ENCODE results near the gene IER3.

IER3 gene

GRCh38 chr6:30744054-30744805, at the start of gene IER3:
Gene IER3 (minus strand): TSS chr6:30744547. CDS start chr6:30744518, 29 bp downstream.
- no peak for FAIRE-seq

- FAIRE-seq: no peak
Observed at GRCh38 chr6:30793521-30794194, 49.3 kb upstream of the IER3 start.

- FAIRE-seq: no peak
Observed at GRCh38 chr6:30792786-30793185, 48.4 kb upstream of the IER3 start.

GRCh38 chr6:30790724-30791383, 46.5 kb upstream of the IER3 start:
- no peak for FAIRE-seq

- no peak for FAIRE-seq
Observed at GRCh38 chr6:30789606-30790005, 45.3 kb upstream of the IER3 start.

- no peak for FAIRE-seq
Observed at GRCh38 chr6:30787954-30788353, 43.6 kb upstream of the IER3 start.

- FAIRE-seq: no peak
Observed at GRCh38 chr6:30782425-30783014, 38.2 kb upstream of the IER3 start.

- FAIRE-seq: no peak
Observed at GRCh38 chr6:30781743-30782424, 37.5 kb upstream of the IER3 start.

GRCh38 chr6:30781395-30781742, 37.0 kb upstream of the IER3 start:
- no peak for FAIRE-seq

GRCh38 chr6:30780642-30780920, 36.2 kb upstream of the IER3 start:
- no peak for FAIRE-seq

GRCh38 chr6:30779850-30780641, 35.7 kb upstream of the IER3 start:
- no peak for FAIRE-seq

- FAIRE-seq: no peak
Observed at GRCh38 chr6:30778001-30778635, 33.8 kb upstream of the IER3 start.

- FAIRE-seq: no peak
Observed at GRCh38 chr6:30777155-30777485, 32.8 kb upstream of the IER3 start.

- no peak for FAIRE-seq
Observed at GRCh38 chr6:30776390-30777154, 32.2 kb upstream of the IER3 start.

GRCh38 chr6:30775104-30775503, 30.8 kb upstream of the IER3 start:
- FAIRE-seq: no peak

- no peak for FAIRE-seq
Observed at GRCh38 chr6:30774701-30775100, 30.4 kb upstream of the IER3 start.

GRCh38 chr6:30770592-30770991, 26.2 kb upstream of the IER3 start:
- no peak for FAIRE-seq

GRCh38 chr6:30769853-30770524, 25.6 kb upstream of the IER3 start:
- FAIRE-seq: no peak

- no peak for FAIRE-seq
Observed at GRCh38 chr6:30769088-30769852, 24.9 kb upstream of the IER3 start.

GRCh38 chr6:30768634-30769087, 24.3 kb upstream of the IER3 start:
- FAIRE-seq: no peak

All from TTC549 (cell line).